OCI-M2 (cell line): ENCODE results near the gene LCA5L.
"Not testable (repeated sequence)": the region's sequence is repeated elsewhere in the genome, so short reads cannot be mapped to it uniquely, and the experiment has no call there.

Experiments used
- DNase-seq: peaks from one replicate; lab custom pipeline; 2025; ENCODE audit not compliant: unreplicated experiment; lab: John Stamatoyannopoulos, UW

LCA5L gene

DNA sequence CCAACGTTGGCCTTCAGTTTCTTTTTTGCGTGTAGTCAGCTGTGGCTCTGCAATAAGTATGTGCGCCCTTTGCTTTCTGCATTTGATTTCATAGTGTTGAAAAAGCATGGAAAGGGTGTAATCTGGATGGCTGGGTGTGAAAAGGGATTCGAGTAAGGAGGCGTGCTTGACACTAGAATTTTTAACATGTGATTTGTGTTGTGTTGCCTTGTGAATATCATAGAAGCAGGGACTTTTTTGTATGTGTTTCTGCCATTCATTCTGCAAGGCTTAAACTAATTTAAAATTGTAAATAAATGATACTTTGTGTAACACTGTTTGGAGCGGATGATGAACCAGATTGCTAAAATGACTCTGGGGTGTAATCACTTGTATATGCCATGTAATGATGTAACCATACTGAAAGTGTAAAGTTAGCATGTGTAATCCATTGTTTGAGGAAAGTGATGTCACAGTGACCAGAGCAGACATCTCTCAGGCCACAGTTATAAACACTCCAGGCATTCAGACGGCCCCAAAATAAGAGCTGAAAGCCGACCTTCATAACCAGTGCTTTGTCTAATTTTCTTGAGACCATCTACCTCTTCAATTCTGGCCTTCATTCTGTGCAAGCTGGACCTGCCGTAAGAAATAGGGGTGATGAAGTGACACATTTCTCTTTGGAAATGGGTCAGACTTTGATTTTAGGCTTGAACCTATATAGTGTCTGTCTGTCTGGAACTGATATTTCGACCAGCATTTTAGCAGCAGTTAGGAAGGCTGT is 6.8 kb upstream of the LCA5L start:
- DNase-seq, result no peak

DNA sequence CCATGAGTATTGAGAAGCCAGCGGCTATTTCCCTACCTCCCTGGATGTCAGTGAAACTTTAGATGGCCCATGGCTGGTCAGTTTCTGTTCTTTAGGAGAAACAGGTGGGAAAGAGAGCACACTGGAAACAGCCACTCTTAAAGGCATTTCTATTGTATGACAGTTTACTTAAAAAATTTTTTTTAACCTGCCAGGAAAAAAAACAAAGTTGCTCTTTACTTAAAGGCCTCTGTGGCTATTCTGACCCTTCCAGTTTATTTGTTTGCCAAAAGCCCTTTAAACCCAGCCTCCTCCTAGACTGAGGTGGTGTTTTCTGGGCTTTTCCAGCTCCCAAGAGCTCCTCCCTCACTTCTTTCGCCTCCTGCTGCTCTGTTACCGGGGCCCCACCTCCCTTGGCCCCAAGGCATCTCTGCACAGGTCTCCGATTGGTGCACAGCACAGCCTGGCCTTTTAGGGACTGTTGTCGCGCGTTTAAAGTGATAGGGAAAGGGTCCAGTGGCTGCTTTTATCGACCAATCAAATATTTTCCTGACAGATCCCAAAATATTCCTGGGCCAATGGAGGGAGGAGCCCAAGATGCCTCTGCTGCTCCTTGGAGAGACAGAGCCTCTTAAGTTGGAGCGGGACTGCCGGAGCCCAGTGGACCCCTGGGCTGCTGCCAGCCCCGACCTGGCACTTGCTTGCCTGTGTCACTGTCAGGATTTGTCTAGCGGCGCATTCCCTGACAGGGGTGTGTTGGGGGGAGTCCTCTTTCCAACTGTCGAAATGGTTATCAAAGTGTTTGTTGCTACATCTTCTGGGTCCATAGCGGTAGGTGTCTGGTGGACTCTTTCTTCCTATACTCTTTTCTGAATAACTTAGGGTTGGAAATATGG is 6.0 kb upstream of the LCA5L start, which contains the start of gene SH3BGR:
SH3BGR (plus strand) TSS at position 639 of the 875 bp plus-strand sequence; CDS start at position 766, 127 bp downstream.
- DNase-seq, result no peak

DNA sequence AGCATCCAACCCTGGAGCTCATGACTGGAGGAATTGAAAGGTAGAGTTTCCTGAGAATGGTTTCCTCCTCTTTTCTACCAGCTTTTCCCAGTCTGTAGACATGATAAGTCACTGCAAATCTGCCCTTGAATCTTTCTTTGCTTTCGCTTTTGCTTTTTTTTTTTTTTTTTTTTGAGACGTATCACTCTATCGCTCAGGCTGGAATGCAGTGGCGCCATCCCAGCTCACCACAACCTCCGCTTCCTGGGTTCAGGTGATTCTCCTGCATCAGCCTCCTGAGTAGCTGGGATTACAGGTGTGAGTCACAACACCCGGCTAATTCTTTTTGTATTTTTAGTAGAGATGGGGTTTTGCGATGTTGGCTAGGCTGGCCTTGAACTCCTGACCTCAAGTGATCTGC is 1.7 kb upstream of the LCA5L start:
- DNase-seq, result no peak

DNA sequence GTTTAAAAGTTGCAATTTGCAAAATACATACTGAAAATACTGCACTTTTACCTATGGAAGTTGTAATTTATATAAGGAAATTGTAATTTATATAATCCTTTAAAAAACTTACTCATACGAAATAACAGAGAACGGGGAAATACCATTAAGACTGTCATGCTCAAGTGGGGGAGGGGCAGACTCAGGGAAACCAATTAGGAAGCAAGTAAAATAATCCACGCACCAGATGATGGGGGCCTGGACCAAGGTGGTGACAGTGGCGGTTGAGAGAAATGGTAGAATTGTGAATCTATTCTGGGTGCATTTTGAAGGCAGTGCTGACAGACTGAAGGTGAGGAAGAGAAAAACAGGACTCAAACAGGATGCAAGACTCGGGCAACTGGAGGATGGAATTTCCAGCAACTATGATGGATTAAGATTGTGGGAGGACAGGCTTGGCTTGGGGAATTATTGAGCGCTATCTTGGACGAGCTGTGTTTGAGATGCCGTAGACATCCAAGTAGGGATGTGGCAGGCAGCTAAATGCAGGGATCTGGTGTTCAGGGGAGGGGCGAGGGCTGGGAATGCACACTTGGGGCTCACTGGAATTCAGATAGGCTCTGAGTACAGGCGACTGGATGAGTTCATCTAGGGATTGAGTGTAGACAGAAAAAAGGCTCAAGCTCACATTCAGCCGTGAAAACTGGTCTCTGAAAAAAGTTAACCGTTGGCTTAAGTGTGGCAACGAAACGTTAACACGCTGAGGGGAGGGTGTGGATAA is 977 bp downstream of the LCA5L start:
- DNase-seq, result no peak

DNA sequence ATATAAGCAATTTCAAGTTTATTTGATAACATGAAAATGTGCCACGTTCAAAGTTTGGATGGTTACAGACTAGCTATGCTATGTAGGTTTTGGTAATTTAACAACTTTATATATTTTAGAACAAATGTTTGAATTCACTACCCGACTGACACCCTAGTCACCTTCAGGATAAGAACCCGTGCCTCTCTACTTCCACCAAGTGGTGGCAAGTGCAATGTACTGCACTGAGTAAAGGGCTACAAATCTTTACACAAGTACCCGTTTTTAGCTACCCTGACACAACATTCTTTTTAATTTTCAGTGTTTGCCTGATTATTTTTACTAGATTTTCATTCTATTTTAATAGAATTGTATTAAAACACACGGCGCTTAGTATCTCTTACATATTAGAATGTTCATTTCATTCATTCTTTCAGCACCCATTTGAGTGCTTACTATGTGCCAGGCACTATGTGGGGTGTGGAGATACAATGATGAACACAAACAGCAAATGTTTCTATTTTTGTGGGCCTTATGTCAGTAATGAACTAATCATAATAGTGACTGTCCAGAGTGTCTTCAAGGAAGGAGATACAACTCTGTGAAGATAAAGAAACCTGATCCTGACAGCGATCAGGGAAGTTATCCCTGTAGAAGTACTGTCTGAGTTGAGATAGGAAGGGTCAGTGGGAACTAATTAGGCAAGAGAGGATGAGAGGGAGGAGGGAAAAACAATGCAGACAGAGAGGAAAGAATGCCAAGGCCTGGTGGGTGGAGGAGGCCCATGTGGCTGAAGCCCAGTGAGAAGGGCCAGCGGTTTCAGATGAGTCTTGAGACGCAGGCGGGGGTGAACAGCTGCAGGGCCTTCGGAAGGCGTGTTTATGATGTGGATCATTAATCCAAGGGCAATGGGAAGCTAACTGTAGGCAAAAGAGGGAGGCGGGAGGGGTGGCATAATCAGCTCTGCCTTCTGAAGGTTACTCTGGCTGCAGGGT is 3.8 kb downstream of the LCA5L start:
- peak; percentile 93 for DNase-seq

DNA sequence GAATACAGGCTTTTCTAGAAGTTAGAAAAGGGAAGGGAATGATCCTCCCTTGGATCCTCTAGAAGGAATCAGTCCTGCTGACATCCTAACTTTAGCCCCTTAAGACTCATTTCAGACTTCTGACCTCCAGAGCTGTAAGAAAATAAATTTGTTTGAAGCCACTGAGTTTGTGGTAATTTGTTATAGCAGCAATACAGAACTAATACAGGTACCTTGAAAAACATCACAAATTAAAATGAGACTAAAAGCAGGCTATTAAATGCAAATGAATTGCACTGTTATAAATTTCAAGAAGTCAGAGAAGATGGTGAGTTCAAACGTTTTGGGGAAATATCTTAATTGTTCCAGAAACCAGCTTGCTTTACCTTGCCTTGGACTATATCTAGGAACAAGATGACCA is 6.3 kb downstream of the LCA5L start:
- DNase-seq, result no peak

DNA sequence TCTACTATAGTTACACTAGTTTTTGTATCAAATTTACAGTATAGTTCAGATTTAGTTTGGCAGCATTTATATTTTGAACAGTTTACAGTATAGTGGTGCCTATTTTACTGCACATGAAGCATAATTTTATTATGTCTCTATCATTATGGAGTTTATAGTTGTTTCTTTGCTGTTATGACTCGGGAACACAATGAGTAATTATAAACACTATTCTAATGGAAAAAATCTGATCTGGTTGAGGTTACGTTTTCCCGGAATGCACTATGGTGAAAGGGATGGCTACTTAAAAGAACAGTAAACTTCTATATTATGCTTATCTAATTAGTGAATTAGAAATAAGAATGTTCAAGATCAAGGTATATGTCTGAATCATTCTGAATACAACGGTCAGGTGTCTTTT is 10.6 kb downstream of the LCA5L start:
- no peak for DNase-seq

DNA sequence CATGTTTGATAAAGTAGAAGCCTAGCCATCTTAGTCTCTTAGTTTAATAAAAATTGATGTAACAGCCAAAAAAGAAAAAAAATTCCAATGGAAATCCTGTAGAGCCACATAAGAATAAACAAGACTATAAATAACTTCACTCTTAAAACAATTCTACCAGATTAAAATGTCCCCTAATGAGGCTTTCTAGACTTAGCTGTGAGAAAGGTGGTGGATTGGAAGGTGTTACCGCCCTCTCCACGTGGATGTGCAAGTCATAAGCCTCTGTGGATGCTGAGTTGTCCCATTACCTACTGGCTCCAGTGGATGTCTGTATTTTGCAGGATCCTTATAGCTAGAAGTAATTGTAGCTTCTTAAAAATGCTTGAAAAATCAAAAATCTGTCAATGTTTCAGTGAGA is 14.6 kb downstream of the LCA5L start:
- DNase-seq, result no peak

DNA sequence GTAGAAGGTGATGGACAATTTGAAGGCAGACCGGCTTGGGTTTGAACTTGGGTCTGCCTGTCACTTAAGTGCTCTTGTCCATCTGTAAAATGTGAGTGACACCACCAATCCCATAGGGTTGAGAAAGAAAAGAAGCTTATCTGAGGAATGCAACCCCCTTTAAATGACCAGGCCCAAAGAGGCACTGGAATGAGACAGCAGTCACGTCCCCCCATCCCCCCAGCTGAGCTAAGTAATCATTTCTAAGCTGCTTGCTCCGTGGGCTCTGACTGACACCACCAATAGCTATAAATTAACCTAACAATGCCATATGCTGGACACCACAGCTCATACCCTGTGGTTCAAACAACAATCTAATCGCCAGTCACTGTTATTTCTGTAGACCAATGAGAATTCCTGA is 15.1 kb downstream of the LCA5L start:
- peak; percentile 80 for DNase-seq

DNA sequence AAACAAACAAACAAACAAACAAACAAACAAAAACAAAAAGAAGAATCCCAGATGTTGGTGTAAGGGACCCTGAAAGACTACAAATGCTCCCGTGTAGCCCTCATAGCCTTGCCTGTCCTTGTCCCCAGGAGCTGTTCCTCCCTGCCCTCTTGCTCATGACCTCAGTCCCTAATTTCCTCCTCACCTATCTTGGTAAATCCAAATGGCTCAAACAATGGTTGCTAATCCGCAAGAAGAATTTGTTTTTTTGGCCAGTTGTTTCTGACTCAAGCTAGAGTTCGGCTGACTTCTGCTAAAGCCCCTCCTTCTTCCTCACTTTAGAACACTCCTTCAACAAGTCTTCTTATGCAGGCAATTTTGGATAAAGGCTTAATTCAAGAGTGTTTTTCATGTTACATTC is 15.6 kb downstream of the LCA5L start:
- DNase-seq, result no peak

DNA sequence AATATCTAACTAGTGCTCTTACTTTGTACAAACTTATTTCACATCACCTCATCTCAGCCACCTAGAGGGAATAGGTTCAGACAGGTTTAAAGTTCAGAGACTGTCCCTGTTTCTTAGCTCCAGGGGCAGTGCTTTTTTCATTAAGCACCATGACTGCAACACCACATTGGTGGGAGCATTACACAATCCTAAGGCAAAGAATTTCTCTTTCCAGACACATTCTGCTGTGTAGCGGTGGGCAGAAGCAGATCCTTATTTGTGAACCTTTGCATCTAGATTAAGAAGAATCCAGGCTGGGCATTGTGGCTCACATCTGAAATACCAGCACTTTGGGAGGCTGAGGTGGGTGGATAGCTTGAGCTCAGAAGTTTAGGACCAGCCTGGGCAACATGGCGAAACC is 16.1 kb downstream of the LCA5L start:
- no peak for DNase-seq

DNA sequence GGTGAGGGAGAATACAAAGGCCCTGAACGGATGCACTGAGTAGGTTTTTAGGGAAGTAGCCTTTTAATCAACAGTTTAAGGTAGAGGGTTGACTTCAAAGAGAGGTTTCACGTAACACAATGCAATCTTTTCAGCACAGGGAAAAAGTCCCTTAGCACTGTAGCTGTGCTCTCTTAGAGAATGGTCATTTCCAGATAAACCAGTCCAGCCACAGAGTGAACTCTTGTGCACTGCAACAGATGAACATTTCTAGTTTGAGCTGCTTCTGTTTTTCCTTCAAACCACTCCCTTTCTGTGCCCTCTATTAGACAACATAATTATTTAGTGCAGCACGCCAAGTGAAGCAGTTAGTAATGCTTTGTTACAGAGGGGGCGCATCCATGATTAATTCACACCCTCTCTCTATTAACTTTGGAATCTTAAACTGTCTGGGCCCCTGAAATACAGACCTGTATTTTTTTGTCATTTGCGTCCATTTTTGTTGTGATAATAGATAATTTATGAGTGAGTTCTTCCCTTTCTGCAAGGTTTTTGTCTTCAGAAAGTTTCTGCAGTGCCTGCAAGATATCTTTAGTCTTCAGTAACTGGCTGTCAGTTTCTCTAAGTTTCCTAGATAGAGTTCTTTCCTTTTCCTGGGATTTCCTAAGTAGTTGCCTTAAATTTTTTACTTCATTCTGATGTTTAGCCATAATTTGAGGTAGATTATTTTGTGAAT is 22.9 kb downstream of the LCA5L start:
- DNase-seq, result peak; percentile 95

DNA sequence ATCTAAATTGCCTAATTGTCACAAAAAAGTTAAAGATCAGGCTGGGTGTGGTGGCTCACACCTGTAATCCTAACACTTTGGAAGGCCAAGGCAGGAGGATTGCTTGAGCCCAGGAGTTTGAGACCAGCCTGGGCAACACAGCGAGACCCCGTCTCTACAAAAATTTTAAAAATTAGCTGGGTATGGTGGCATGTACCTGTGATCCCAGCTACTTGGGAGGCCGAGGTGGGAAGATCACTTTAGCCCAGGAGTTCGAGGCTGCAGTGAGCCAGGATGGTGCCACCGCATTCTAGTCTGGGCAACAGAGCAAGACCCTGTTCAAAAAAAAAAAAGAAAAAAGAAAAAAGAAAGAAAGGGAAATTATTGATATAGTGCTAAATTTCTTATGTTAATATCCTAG is 26.4 kb downstream of the LCA5L start:
- not testable (repeated sequence) for DNase-seq

DNA sequence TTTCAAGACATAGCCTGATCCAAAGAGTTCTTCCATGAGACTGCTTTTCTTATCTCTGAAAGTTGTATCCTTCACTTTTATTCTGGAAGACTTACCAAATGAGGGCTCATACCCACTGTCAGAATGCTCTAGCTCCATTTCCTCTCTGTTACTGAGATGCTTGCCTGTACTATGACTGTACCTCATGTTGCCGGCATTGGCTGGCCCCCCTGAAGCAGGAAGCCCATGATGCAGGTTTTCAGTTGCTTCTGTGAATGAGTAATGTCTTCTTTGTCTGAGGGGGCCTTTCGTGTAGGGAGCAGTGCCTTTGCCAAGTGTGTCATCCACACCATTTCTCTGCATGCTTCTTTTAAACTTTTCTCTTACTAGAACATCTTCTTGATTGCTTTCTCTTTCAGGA is 39.5 kb downstream of the LCA5L start:
- DNase-seq, result no peak

DNA sequence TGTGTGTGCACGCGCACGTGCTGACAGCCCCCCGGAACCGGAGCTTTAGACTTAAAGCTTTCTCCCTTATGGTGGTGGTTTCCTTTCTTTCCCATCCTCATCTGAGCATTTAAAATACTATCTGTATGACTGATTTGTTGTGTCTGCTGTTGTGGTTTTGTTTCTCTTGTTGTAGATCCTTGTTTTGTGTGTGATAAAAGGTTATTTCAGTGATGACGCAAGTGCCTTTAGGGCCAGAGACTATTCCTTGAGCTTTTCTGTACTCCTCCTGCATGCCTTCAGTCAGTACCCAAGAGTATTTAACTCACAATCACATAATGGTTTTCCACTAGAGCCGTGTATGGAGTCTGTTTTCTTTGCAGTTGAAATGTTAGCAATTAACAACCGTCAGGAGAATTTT is 45.4 kb downstream of the LCA5L start:
- DNase-seq, result no peak

DNA sequence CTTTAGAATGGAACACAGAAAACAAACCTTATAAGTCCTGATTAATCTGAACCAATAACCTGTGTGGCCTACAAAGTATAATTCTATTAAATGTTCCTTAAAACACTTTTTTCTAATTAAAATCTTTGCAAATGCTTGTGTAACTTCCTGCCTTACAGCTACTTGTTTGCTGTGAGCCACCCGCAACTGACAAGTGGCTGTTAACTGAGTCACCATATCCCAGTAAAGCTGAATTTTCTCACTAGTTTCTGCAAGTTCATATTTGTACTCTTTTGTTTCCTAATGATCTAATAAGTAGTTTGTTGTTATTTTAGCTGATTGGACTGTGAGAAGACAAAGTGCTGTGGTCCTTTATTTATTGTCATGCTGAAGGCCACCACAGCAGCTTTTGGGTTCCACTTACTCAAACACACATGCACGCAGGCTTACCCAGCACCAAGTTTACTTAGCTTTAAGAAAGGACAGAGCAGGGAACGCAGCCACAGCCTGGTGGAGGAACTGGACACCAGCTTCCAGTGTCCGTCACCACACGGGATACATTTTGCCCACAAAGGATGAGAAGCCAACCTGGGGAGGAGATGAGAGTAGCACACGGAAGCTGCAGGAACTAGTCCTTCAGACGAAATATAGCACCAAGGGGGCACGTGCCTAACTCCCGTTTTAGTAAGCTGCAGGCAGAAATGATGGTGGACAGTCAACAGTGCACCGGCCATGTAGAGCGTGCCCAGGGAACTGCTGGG is 47.8 kb downstream of the LCA5L start:
- DNase-seq, result no peak

DNA sequence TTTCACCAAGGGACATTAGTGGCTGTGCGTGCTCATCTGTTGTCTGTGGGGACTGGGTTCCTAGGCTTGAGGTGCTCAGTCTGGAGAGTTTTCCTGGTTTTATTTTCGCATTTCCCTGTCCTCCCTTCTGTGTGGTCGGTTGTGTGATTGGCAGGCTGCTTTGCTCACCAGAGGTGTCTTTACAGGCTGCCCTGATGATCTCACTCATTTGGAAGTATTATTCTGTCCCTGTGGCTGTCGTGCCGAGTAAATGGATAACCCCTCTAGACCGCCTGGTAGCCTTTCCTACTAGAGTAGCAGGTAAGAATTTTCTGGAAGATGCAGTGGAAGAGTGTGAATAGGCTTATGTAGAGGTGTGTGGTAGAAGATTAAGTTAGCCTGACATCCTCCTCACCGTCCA is 52.6 kb downstream of the LCA5L start:
- no peak for DNase-seq

DNA sequence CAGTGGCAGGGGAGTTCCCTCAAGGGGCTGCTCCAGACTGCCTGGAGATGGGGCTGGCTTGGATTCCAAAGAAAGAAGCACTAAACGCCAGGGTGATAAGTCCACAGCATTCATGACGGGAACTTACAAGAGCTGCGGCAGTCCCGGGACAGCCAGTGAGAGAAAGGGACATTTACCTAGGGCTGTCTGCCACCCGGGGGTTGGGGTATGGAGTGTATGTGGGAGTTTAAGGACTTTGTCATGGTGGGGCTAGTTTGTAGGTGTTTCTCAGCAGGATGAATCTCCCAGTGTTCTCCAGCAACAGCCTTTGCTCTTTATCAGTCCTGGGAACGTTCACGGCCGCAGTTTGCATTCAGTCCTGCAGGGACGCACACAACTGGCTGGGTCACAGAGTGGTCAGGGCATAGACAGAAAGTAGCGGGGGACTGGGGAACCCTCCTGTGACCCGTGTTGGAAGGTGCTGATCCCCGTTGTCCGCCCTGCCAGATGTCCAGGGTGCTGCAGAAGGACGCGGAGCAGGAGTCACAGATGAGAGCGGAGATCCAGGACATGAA is 55.3 kb downstream of the LCA5L start:
- DNase-seq, result no peak

DNA sequence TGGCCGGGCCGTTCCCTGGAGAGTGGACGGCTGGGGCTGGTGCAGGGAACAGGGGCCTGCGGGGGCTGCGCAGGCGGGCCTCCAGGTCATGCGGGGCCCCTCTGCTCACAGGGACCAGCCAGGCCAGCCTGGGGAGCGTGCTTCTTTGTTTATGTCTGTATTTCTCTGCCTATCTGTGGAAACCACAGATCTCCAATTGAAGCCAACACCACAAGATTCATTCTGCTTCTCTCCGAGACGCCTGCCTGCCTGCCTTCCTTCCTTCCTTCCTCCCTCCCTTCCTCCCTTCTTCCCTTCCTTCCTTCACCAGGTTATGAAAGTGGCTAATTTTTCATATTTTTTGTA is 56.8 kb downstream of the LCA5L start:
- DNase-seq, result no peak
